Non-pigmented ciliary epithelial cell (primary cell): ENCODE measurements around the gene PRRT3.

Experiments
- DNase-seq: peaks from one replicate; pipeline ENCODE4 v3.0.0-alpha.2; 2010; ENCODE audit warnings: low read depth

Gene PRRT3

DNA sequence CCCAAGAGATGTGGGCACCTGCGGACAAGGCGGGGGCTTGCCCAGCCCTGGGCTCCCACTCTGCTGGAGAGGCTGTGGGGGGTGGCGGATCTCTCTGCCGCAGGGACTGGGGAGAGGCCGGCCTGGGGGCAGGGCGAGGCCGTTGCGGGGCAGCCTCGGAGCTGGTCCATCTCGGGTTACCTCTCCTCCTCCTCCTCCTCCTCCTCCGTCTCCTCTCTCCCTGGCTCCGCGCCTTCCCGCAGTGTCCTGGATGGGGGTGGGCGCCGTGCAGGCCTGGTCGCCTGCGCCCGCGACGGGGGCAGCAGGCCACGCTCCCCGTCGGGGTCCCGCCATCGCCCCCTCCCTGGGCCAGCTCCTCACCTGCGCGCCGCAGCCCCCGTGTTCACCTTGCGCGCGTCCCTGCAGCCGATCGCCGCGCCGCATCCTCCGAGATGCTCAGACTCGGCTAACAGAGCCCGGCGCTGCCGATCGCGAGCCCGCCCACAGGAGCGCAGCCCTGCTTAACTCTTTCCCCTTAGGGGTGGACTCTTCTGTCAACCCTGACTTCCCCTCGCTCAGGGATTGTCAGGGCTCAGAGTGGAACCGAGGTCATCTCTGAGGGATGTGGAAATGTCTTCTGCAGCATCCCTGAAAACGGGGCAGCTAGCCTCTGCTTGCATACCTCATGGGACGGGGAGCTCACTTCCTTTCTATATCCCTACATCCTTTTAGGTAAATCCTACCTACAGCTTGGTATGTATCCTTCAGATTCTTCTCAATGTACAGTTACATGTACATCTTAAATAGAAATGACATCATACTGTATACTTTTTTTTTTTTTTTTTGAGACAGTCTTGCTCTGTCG is at the start of gene PRRT3:
Gene PRRT3 (minus strand): TSS at position 447 of the 844 bp plus-strand sequence. CDS start 2,293 bp downstream, outside the sequence.
- DNase-seq = no peak

GRCh38 chr3:10000686-10001085 is 48.5 kb upstream of the PRRT3 start:
- no peak for DNase-seq

GRCh38 chr3:9994086-9994844 is 42.1 kb upstream of the PRRT3 start:
- DNase-seq = no peak

DNA sequence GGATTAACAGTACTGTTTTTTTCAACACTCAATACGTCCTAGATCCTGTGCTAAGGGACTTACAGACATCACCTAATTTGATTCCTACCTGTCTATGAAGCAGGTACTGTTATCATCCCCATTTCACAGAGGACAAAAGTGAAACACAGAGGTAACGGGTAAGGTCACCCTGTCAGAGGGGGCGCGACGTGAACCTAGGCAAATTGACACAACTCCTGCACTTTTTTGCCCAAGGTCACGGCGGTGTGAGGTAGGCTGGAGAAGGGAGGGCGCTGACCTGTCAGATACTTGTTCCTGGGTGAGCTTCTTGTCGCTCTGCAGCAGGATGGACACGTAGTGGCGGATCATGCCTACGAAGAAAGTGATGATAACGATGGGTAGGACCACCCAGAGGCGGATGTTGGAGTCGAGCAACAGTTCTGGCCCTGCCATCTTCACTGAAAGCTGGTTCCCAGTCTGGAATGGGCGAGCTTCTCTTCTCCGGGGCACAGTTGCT is 34.1 kb upstream of the PRRT3 start:
- DNase-seq = no peak

DNA sequence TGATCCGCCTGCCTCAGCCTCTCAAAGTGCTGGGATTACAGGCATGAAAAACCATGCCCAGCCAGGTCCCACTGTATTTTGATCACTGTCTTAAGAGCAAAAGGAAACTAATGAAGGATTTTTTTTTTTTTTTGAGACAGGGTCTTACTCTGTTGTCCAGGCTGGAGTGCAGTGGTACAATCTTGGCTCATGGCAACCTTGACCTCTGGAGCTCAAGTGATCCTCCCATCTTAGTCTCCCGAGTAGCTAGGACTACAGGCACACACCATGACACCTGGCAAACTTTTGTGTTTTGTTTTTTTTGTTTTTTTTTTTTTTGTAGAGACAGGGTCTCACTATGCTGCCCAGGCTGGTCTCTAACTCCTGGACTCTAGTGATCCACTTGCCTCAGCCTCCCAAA is 28.0 kb upstream of the PRRT3 start:
- no peak for DNase-seq

GRCh38 chr3:9978710-9979305 is 26.6 kb upstream of the PRRT3 start:
- DNase-seq = no peak

- DNase-seq = peak; percentile 95
Measured at GRCh38 chr3:9976721-9977709, 24.8 kb upstream of the PRRT3 start.

DNA sequence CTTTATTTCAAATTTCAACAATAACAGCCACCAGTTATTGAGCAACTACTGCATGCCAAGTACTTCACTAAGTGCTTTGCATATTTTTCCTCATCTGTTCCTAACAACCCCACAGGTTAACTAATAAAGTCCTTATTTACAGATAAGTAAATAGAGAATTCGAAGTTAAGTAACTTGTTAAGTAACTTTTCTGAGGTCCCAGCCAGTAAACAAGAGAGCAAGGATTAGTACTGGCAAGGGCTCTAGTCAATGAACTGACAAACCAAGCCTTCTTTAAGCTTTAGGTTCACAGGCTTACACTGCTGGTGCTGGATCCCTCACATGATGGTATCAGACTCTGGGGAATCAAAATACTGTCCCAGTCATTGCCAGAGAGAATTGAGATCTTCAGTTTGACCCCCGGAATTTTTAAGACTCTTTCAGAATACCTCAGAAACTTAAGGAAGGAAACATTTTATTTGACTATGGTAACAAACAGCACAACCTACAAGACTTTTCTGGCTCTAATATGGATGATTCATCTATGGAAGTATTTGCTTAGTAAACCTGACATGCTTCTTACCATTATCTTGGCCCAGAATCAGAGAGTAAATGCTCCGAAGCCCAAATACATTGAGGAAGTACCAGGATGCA is 17.9 kb upstream of the PRRT3 start:
- no peak for DNase-seq

- DNase-seq = no peak
Measured at GRCh38 chr3:9969632-9970019, 17.4 kb upstream of the PRRT3 start.

DNA sequence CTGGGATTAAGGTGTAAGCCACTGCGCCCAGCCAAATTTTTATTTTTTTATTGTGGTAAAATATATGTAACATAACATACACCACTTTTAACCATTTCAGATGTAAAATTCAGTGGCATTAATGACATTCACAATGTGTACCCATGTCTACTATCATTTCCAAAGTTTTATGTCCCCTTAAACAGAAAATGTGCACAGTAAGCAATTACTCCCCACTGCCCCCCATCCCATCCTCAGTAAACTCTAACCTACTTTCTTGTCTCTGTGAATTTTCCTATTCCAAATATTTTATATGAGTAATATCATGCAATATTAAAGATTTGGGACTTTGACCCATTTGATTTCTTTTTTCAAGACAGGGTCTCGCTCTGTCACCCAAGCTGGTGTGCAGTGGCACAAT is 14.6 kb upstream of the PRRT3 start:
- DNase-seq = no peak

DNA sequence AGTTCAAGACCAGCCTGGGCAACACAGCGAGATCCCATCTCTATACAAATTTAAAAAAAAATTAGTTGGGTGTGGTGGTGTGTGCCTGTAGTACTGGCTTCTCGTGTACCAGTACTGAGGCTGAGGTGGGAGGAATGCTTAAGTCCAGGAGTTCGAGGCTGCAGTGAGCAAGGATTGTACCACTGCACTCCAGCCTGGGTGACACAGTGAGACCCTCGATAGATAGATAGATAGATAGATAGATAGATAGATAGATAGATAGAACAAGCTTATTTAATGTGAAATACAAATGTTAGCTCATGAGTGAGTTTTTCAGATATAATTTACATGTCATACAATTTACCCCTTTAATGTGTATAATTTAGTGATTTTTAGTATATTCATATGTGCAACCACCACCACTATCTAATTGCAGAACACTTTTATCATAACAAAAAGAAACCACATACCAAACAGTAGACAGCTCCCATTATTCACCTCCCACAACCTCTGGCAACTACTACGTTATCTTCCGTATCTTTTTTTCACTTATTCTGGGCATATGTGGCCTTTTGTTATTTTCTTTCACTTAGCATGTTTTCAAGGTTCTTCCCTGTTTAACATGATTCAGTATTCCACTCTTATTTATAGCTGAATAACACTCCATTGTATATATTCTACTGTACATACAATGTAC is 13.1 kb upstream of the PRRT3 start:
- no peak for DNase-seq

DNA sequence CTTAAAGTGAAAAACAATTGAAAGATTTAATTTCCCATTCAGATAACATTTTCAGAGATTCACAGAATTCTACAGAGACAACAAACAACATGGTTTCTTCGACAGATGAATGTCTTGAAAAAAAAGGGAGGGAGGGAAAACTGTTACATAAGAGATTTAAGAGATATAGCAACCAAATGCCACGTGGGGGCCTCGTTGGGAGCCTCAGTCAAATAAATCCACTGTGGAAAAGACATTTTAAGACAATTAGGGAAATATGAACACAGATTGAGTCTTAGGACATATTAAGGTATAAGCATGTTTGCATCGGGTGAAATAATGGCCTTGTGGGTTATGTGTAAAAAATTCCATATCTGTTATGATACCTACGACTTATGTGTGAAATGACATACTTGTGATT is 5.0 kb upstream of the PRRT3 start:
- DNase-seq = no peak

DNA sequence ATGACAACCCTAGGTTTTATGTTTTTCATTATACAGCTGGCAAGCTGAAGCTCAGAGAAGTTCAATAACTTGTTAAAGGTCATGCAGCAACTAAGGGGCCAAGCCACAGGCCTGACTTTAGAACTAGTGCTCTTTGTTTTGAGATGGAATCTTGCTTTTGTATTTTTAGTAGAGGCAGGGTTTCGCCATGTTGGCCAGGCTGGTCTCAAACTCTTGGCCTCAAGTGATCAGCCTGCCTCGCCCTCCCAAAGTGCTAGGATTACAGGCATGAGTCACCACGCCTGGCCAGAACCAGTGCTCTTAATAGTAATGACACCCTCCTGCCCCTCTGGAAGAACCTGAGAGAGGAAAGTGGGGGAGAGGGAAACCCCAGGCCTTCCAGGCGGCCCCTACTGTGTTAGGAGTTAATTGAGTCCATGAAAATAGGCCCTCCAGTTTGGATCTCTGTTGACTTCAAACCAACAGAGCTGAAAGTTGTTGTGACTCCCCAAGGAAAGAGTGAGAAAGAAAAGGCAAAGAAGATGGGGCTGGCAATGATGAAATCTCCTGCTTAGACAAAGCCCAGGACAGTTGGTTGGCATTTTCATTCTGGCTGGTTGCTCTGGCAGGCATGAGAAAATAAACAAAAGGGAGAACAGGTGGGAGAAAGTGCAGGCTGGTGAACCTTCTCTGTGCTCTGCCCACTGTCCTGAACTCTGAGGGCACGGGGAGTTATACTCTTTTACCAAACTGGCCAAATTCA is 3.6 kb upstream of the PRRT3 start:
- DNase-seq = no peak

DNA sequence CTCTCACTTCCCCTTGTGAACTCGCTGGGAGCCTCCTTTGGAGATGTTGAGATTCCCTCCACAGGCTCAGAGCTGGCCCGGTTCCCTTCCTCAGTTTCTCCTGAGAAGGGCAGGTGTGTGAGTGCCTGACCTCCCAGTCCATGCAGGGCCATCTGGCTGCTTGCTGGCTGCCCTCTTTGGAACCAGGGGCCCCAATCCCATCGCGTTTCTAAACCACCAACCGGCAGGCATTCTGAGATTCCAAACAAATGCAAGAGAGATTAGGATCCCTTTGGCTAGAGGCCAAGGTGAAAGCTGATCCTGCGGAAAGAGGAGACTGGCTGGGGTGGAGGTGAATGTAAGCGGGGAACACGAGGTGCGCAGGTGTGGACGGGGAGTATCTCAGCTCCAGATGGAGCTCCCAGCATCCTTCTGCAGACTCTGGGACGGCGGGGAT is 2.9 kb upstream of the PRRT3 start:
- no peak for DNase-seq

GRCh38 chr3:9951598-9951961 is 628 bp downstream of the PRRT3 start:
- DNase-seq = no peak

- DNase-seq = no peak
Measured at GRCh38 chr3:9951126-9951525, 1.1 kb downstream of the PRRT3 start.

DNA sequence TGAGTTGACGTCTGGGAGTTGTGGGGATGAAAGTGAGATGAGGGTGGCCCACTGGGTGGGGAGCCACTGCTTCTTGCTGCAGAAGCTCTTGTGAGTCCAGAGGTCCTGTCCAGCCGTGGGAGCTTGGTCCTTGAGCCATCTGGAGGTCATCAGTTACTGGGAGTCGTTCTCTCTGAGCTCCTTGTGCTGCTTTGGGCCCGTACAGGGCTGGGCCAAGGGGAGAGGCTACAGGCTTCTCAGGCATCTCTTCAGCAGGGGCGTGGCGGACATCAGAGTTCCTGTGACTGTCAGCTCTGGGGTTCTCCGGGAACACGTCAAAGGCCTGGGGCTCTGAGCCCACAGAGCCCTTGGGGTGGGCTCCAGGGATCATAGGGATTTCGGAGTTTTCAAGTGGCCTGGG is 2.6 kb downstream of the PRRT3 start:
- DNase-seq = no peak

DNA sequence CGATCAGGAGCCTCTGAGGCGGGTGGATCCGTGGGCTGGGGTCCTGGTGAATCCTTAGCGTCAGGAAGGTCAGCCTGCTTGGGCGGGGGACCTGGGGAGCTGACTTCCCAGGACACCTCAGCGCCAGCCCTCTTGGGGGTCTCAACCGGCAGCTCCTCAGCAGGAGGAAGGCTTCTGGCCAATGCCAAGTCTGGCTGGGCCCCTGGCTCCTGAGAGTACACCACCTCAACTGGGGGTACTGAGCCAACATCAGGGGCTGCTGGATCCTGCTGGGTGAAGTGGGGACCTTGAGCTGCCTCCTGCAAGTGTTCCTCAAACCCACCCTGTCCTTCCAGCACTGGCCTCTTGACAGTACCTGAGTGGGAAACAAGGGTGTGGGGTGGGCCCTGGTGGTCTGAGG is 3.1 kb downstream of the PRRT3 start:
- no peak for DNase-seq

- DNase-seq = no peak
Measured at GRCh38 chr3:9948586-9948985, 3.6 kb downstream of the PRRT3 start.
